Activated naive CD4-positive, alpha-beta T cell treated with anti-CD3 and anti-CD28 coated beads for 36 hours (primary cell): Measurements from ENCODE around the gene DSCAM. TPM values are rescaled to one million over a fixed set of nuclear protein-coding genes. Genes with fewer than 3 reads are reported as not detected.

Source experiments
- CTCF ChIA-PET: fragments of 350-600 bp; sonication (Branson Sonifier 250); formaldehyde crosslinking; loops from one replicate; lab custom pipeline; 2021; ENCODE audit warnings: antibody characterized with exemption; lab: Charles Lee
- DNase-seq: peaks from one replicate; pipeline ENCODE4 v3.0.0-alpha.2; 2020
- H3K27ac Mint-ChIP-seq: one replicate; pipeline ENCODE4 v1.8.0; 2021; ENCODE audit warnings: mild to moderate bottlenecking, mixed read lengths
- H3K27me3 Mint-ChIP-seq: one replicate; pipeline ENCODE4 v1.8.0; 2021; ENCODE audit warnings: low read depth, mixed read lengths
- H3K36me3 Mint-ChIP-seq: one replicate; pipeline ENCODE4 v1.8.0; 2021; ENCODE audit warnings: low read depth, mixed read lengths
- H3K4me1 Mint-ChIP-seq: one replicate; pipeline ENCODE4 v1.8.0; 2021; ENCODE audit warnings: low read depth, mixed read lengths
- H3K4me3 Mint-ChIP-seq: one replicate; pipeline ENCODE4 v1.8.0; 2021; ENCODE audit warnings: mild to moderate bottlenecking, moderate library complexity, mixed read lengths
- H3K9me3 Mint-ChIP-seq: one replicate; pipeline ENCODE4 v1.8.0; 2021; ENCODE audit warnings: mixed read lengths
- intact Hi-C: fragments of 100-400 bp; cut with micrococcal nuclease; formaldehyde crosslinking; loops from one replicate; pipeline ENCODE4 v1.15.1; 2023
- total RNA-seq, 2 experiments: library from RNA; stranded (reverse); gene quantifications; one replicate each; pipeline ENCODE4 v1.2.3, GENCODE V29; 2021

Gene DSCAM
- total RNA-seq, 2 experiments from 2014 or later = not detected

GRCh38 chr21:40316104-40316503, 530.9 kb downstream of the DSCAM start:
- intact Hi-C loops = no loop called here
- H3K4me3 Mint-ChIP-seq = no peak overlapping the region
- H3K4me1 Mint-ChIP-seq = no peaks in the 10 kb centered on the region
- H3K36me3 Mint-ChIP-seq = no peaks in the 10 kb centered on the region
- H3K9me3 Mint-ChIP-seq = peaks cover 5% of the 10 kb centered on the region
- H3K27me3 Mint-ChIP-seq = no peaks in the 10 kb centered on the region
- no peak overlapping the region for H3K27ac Mint-ChIP-seq
- CTCF ChIA-PET = no interaction called here
- no peak for DNase-seq

- Mint-ChIP-seq H3K9me3 (peaks cover 5% of the 10 kb centered on the region), H3K27me3 (no peaks in the 10 kb centered on the region), H3K36me3 (no peaks in the 10 kb centered on the region), H3K4me3 (no peak overlapping the region), H3K4me1 (no peaks in the 10 kb centered on the region), H3K27ac (no peak overlapping the region)
- intact Hi-C loops = no loop called here
- CTCF ChIA-PET = interaction anchor here (0.6 kb wide), 1 partner anchor 282 kb away, joined by 4 read pairs; no protein-coding TSS in a partner anchor
- no peak for DNase-seq
These were observed 531.3 kb downstream of the DSCAM start for GRCh38 chr21:40315626-40316025.

- H3K27ac Mint-ChIP-seq = no peak overlapping the region
- no peak for DNase-seq
- CTCF ChIA-PET = no interaction called here
- no peak overlapping the region for H3K4me3 Mint-ChIP-seq
- intact Hi-C loops = no loop called here
- no peaks in the 10 kb centered on the region for H3K36me3 Mint-ChIP-seq
- no peaks in the 10 kb centered on the region for H3K27me3 Mint-ChIP-seq
- H3K9me3 Mint-ChIP-seq = peaks cover 2% of the 10 kb centered on the region
- H3K4me1 Mint-ChIP-seq = no peaks in the 10 kb centered on the region
These were observed 533.7 kb downstream of the DSCAM start for GRCh38 chr21:40313260-40313659.

GRCh38 chr21:40300300-40300699, 546.7 kb downstream of the DSCAM start:
- CTCF ChIA-PET = no interaction called here
- no peaks in the 10 kb centered on the region for H3K4me1 Mint-ChIP-seq
- peaks cover 24% of the 10 kb centered on the region for H3K9me3 Mint-ChIP-seq
- H3K27ac Mint-ChIP-seq = no peak overlapping the region
- intact Hi-C loops = no loop called here
- DNase-seq = no peak
- no peaks in the 10 kb centered on the region for H3K27me3 Mint-ChIP-seq
- no peak overlapping the region for H3K4me3 Mint-ChIP-seq
- no peaks in the 10 kb centered on the region for H3K36me3 Mint-ChIP-seq

- Mint-ChIP-seq H3K27me3 (no peaks in the 10 kb centered on the region), H3K4me3 (no peak overlapping the region), H3K27ac (no peak overlapping the region), H3K9me3 (peaks cover 24% of the 10 kb centered on the region), H3K4me1 (no peaks in the 10 kb centered on the region), H3K36me3 (no peaks in the 10 kb centered on the region)
- CTCF ChIA-PET = interaction anchor here (0.6 kb wide), 1 partner anchor 22 kb away, joined by 3 read pairs; no protein-coding TSS in a partner anchor
- intact Hi-C loops = no loop called here
- DNase-seq = no peak
These were observed 547.5 kb downstream of the DSCAM start for GRCh38 chr21:40299451-40299850.

- Mint-ChIP-seq H3K9me3 (peaks cover 6% of the 10 kb centered on the region), H3K27ac (no peak overlapping the region), H3K27me3 (no peaks in the 10 kb centered on the region), H3K4me3 (no peak overlapping the region), H3K36me3 (no peaks in the 10 kb centered on the region), H3K4me1 (no peaks in the 10 kb centered on the region)
- CTCF ChIA-PET = no interaction called here
- intact Hi-C loops = no loop called here
- DNase-seq = no peak
These were observed 552.6 kb downstream of the DSCAM start for GRCh38 chr21:40294345-40294744.

GRCh38 chr21:40291560-40291959, 555.4 kb downstream of the DSCAM start:
- Mint-ChIP-seq H3K9me3 (peaks cover 1% of the 10 kb centered on the region), H3K27me3 (no peaks in the 10 kb centered on the region), H3K36me3 (no peaks in the 10 kb centered on the region), H3K27ac (no peak overlapping the region), H3K4me3 (no peak overlapping the region), H3K4me1 (no peaks in the 10 kb centered on the region)
- CTCF ChIA-PET = no interaction called here
- no peak for DNase-seq
- intact Hi-C loops = no loop called here

- Mint-ChIP-seq H3K4me1 (no peaks in the 10 kb centered on the region), H3K4me3 (no peak overlapping the region), H3K27ac (no peak overlapping the region), H3K36me3 (no peaks in the 10 kb centered on the region), H3K27me3 (peaks cover 4% of the 10 kb centered on the region), H3K9me3 (peaks cover 5% of the 10 kb centered on the region)
- intact Hi-C loops = no loop called here
- CTCF ChIA-PET = no interaction called here
- no peak for DNase-seq
These were observed 562.5 kb downstream of the DSCAM start for GRCh38 chr21:40284409-40284808.

GRCh38 chr21:40282912-40283886, 563.8 kb downstream of the DSCAM start:
- H3K27ac Mint-ChIP-seq = no peak overlapping the region
- H3K36me3 Mint-ChIP-seq = no peaks in the 10 kb centered on the region
- peaks cover 4% of the 10 kb centered on the region for H3K27me3 Mint-ChIP-seq
- H3K4me3 Mint-ChIP-seq = no peak overlapping the region
- DNase-seq = no peak
- CTCF ChIA-PET = no interaction called here
- H3K4me1 Mint-ChIP-seq = no peaks in the 10 kb centered on the region
- peaks cover 7% of the 10 kb centered on the region for H3K9me3 Mint-ChIP-seq
- intact Hi-C loops = no loop called here

GRCh38 chr21:40278345-40278744, 568.6 kb downstream of the DSCAM start:
- intact Hi-C loops = no loop called here

GRCh38 chr21:40276001-40276400, 571.0 kb downstream of the DSCAM start:
- intact Hi-C loops = no loop called here
- H3K27ac Mint-ChIP-seq = no peak overlapping the region
- no peaks in the 10 kb centered on the region for H3K4me1 Mint-ChIP-seq
- H3K4me3 Mint-ChIP-seq = no peak overlapping the region
- CTCF ChIA-PET = no interaction called here
- H3K27me3 Mint-ChIP-seq = peaks cover 2% of the 10 kb centered on the region
- H3K36me3 Mint-ChIP-seq = no peaks in the 10 kb centered on the region
- no peak for DNase-seq
- H3K9me3 Mint-ChIP-seq = peaks cover 4% of the 10 kb centered on the region

More at GRCh38 chr21:40278345-40278744, 568.6 kb downstream of the DSCAM start:
- CTCF ChIA-PET = no interaction called here
- no peaks in the 10 kb centered on the region for H3K4me1 Mint-ChIP-seq
- no peak for DNase-seq
- no peaks in the 10 kb centered on the region for H3K36me3 Mint-ChIP-seq
- H3K27me3 Mint-ChIP-seq = peaks cover 2% of the 10 kb centered on the region
- no peak overlapping the region for H3K27ac Mint-ChIP-seq
- H3K9me3 Mint-ChIP-seq = peaks cover 4% of the 10 kb centered on the region
- no peak overlapping the region for H3K4me3 Mint-ChIP-seq

GRCh38 chr21:40272037-40272436, 574.9 kb downstream of the DSCAM start:
- Mint-ChIP-seq H3K27me3 (peaks cover 2% of the 10 kb centered on the region), H3K36me3 (no peaks in the 10 kb centered on the region), H3K9me3 (peaks cover 2% of the 10 kb centered on the region), H3K27ac (no peak overlapping the region), H3K4me1 (no peaks in the 10 kb centered on the region), H3K4me3 (no peak overlapping the region)
- CTCF ChIA-PET = interaction anchor here (0.6 kb wide), 1 partner anchor 128 kb away, joined by 3 read pairs; no protein-coding TSS in a partner anchor
- intact Hi-C loops = no loop called here
- no peak for DNase-seq

- Mint-ChIP-seq H3K4me1 (no peaks in the 10 kb centered on the region), H3K27ac (no peak overlapping the region), H3K27me3 (peaks cover 2% of the 10 kb centered on the region), H3K4me3 (no peak overlapping the region), H3K36me3 (no peaks in the 10 kb centered on the region), H3K9me3 (peaks cover 2% of the 10 kb centered on the region)
- intact Hi-C loops = no loop called here
- no peak for DNase-seq
- CTCF ChIA-PET = no interaction called here
These were observed 575.8 kb downstream of the DSCAM start for GRCh38 chr21:40271164-40271563.
